GM19324 (cell line): Measurements from ENCODE around the gene PDE3A.
"Not testable (repeated sequence)": the region's sequence is repeated elsewhere in the genome, so short reads cannot be mapped to it uniquely, and the experiment has no call there.

Experiments used
- ATAC-seq: cut with Tn5 transposase; IDR thresholded peaks from one replicate; pipeline ENCODE4 v1.9.1; 2021; ENCODE audit warnings: mild to moderate bottlenecking, moderate library complexity; ENCODE audit not compliant: unreplicated experiment, low FRiP score

Gene PDE3A

DNA sequence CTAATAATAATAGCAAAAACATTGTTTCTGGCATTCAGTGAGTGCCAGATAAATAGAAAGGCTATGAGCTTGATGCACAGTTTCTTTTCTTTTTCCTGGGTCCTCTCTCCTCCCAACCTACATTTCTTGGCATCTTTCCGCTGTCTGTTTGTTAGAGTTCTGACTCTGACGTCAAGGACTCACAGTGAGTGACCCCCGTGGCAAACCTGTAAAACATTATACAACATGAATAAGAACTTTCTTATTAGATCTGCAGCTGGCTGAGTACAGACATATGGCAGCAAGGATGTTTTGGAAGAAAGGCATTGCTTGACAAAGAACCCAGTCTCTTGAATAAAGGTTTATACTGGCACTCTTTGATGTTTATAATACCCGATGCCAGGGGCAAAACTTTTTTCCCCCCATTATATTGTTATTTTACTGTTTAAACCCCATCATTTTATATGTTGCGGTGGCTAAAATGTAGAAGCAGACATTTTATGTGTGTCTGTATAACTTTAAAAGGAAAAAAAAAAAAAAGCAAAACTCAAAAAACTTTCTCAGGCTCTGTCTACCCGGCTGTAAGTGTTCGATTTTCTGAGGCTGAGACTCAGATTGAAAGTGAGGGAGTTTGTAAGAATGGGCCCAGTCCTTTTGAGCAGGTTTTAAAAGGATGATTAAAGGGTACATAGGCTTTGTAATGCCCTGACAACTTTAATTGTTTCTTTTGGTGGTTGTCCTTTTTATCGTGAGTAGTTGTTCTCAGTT lies 159.3 kb downstream of the PDE3A start:
- ATAC-seq = no peak

DNA sequence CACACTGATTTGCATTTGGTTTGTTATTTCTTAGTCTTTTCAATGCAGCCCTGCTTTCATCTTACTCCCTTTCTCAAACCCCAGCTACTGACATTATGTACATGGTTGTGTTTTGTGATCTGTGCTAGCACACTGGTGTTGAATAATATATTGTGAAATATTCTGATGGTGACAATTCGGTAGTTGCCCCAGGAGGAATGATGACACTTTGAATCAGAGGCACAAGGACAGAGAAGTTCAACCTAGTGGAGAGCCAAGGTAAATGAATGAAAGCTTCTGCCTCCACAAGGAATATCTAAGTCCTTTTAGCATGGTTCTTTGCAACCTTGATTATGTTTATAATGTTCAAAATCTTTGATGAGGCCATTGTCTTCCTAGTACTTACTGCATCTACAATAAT lies 159.9 kb downstream of the PDE3A start:
- ATAC-seq = no peak

DNA sequence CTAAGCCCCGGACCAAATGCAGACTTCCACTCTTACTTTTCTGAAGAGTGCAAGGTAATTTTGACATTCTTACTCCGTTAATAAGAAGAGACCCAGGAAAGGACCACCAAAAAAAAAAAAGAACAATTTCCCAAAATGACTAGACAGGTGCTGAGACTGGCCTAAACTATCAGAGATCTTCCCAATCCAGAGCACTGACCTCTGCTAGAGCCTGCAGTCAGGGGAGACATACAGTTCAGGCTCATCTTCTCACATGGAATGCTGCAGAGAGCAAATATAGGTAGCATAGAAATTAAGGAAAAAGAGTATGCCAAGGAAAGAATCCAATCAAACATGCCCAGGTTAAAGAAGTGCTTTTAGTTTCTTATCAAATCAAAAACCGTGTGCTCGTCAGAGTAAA lies 177.9 kb downstream of the PDE3A start:
- ATAC-seq = no peak

DNA sequence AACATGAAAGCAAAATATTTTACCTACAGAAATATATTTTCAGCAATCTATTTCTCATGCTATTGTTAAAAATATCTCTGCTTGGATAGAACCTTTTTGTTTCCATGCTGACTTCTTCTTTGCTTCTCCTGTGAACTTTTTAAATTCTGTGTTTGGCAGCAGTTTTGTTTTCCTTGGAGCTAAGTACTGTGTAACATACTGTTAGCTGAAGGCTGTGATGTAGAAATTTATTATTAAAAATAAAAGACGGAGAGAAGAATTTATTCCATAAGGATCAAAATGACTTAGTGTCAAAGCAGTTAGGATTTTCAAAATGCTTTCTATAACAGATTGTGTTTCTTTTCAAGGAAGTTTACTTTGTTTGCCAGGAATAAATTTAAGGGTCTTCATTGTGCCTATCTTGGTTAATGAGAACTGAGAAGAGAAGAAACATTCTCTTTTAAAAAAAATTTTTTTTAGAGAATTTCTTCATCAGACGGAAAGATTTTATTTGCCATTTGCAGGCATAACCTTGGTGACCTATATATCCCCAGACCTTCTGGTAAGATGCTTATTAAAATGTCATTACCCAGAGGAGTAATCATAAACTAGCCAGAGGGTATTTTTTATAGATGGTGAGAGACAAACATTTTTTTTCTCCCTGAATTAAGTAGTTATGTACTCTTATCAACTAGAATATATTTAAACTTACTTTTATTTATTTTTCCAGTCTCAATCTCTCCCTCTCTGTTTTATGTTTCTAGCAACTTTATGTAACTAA lies 179.7 kb downstream of the PDE3A start:
- no peak for ATAC-seq

DNA sequence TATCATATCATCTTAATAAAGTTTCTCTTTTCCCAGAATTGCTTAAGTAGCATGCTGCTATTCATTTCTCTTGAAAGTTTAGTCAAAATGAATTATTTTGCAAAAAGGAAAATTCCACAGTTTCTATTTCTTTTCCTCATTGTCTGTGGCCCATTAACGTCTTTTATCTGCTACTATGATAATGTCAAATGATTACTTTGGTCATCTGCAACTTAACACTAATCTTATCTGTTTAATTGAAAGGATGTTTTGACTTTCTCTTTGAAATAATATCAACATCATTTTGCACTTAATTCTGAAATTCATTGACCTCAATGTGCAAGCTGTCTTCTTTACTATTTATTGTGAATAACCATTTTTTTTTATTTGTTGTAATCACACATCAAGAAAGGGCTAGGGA lies 180.3 kb downstream of the PDE3A start:
- ATAC-seq = no peak

DNA sequence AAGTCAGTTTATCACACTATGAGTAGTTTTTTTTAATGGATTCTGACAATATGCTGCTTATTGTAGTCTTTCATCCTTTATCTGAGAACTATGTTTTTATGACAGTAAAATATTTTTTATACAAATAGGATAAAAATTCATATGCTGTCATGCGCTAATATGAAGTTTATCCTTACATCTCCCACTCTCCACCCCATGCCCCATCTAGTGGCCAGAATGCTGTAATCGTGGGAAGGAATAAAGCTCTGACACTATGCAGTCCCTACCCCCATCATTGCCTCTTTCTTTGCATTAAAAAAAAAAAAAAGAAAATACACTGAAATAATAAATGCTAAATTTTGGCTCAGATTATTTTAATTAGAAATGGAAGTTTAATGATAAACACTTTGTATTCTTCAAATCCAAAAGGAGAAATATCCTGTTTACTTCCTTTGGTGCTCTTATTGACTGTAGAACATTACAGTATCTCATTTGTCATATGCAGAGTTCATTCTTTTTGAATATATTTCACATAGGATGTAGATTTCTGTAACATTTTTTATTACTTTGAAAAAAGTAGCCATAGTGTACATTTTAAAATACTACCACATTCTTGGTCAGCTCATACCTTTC lies 180.9 kb downstream of the PDE3A start:
- ATAC-seq = no peak

DNA sequence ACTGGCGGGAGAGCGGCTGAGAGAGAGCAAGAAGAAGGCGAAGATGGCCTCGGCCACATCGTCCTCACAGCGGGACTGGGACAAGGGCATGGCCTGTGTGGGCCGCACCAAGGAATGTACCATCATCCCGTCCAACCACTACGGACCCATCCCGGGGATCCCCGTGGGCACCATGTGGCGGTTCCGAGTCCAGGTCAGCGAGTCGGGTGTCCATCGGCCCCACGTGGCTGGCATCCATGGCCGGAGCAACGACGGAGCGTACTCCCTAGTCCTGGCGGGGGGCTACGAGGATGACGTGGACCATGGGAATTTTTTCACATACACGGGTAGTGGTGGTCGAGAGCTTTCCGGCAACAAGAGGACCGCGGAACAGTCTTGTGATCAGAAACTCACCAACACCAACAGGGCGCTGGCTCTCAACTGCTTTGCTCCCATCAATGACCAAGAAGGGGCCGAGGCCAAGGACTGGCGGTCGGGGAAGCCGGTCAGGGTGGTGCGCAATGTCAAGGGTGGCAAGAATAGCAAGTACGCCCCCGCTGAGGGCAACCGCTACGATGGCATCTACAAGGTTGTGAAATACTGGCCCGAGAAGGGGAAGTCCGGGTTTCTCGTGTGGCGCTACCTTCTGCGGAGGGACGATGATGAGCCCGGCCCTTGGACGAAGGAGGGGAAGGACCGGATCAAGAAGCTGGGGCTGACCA lies 183.6 kb downstream of the PDE3A start:
- ATAC-seq = not testable (repeated sequence)

DNA sequence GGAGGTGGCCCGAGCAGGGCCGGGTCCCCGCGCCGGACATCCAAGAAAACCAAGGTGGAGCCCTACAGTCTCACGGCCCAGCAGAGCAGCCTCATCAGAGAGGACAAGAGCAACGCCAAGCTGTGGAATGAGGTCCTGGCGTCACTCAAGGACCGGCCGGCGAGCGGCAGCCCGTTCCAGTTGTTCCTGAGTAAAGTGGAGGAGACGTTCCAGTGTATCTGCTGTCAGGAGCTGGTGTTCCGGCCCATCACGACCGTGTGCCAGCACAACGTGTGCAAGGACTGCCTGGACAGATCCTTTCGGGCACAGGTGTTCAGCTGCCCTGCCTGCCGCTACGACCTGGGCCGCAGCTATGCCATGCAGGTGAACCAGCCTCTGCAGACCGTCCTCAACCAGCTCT lies 184.2 kb downstream of the PDE3A start:
- ATAC-seq = not testable (repeated sequence)

DNA sequence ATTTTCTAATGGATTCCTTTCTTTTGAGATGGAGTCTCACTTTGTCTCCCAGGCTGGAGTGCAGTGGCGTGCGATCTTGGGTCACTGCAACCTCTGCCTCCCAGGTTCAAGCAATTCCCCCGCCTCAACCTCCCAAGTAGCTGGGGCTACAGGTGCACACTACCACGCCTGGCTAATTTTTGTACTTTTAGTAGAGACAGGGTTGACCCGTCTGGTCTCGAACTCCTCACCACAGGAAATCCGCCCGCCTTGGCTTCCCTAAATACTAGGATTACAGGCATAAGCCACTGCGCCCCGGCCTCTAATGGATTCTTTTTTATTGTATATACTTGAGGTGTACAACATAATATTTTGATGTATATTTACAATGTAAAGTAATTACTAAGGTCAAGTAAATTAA lies 186.7 kb downstream of the PDE3A start:
- ATAC-seq = no peak

DNA sequence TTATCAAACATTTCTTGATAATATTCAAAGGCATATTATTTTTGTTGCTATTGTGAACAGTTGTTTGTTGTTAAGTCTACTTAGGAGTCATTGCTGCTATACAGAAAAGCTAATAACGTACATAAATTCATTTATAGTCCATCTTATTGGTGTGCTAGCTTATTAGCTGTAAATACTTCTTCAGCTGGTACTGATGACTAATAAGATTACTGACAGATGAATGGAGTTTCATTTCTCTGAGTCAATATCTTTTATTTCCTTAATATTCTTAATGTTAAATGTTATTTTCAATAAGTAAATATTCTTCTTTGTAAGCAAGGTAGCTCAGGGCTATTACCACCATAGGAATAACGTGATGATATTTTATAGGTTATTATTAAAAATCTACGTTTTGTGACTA lies 187.4 kb downstream of the PDE3A start:
- no peak for ATAC-seq

DNA sequence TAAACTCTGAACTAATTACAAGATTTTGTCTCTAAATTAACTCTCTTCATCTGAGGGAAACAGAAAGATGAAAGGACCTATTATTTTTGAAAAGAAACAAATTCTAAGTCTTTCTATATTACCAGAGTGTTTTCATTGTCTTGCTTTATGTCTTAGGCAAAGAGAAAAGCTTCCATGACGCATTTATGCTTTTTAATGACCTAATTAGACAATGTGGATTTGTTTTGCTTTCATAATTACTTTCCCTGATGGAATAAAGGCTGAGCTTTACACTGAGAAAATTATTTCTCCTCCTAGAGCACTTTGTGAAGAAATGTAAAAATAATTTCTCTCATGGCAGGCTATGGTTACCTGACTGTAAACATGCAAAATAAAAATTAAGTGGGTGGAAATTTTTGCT lies 188.8 kb downstream of the PDE3A start:
- ATAC-seq = no peak

DNA sequence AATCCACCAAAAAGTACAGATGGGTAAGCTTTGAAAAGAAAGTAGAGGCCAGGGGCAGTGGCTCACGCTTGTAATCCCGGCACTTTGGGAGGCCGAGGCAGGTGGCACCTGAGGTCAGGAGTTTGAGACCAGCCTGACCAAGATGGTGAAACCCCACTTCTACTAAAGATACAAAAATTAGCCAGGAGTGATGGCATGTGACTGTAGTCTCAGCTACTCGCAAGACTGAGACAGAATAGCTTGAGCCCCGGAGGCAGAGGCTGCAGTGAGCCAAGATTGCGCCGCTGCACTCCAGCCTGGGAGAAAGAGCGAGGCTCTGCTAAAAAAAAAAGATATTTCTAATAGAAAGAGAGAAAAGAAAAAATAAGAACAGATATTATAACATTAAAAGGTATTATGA lies 192.6 kb downstream of the PDE3A start:
- no peak for ATAC-seq

DNA sequence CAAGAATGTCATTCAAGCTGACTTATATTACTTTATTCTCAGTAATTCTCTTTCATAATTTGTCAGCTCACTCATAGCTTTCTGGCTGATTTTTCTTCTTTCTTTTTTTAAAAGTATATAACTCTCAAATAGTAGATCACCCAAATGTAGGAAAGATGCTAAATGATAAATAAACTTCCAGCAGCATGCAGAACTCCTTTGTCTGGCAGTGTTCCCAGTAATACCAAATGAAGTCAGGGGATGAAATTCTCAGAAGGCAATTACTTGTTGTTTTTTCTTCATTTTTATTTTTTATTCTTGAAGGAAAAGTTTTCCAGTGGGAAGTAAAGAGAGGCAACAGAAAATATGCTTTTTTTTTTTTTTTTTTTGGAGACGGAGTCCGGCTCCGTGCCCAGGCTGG lies 193.5 kb downstream of the PDE3A start:
- ATAC-seq = no peak

DNA sequence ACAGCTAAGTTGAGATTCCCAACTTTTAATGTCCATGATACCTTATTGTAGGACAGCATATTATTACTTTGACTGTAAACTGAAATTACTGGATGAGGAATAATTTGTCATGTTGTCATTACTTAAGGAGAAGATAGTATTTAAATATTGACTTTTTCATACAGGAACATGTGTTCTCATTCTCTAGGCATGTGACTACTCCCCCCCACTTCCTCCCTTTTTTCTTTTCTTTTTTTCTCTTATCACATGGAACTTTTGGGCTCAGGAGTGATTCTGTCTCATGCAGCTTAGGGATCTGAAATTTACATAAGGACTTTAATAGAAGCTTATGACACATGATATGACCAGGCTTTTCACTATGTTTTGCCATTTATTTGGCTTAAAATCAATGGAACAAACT lies 199.1 kb downstream of the PDE3A start:
- no peak for ATAC-seq

DNA sequence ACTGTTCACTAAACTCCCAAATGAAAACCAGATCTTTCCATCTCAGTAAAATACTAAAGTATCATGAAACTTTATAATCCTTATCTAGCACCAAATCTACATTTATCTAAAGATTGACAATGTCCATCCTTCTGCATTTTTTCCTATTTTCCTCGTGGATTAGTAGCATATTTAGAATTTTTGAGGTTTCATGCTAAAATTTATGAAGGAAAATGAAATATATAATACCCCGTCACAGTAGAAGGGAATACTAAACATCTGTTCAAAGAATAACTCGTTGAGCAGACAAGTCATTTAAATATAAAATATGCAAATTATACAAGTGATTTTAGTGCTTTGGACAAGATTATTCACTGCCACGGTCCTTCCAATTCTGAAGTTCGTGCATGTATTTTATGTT lies 204.1 kb downstream of the PDE3A start:
- ATAC-seq = no peak

DNA sequence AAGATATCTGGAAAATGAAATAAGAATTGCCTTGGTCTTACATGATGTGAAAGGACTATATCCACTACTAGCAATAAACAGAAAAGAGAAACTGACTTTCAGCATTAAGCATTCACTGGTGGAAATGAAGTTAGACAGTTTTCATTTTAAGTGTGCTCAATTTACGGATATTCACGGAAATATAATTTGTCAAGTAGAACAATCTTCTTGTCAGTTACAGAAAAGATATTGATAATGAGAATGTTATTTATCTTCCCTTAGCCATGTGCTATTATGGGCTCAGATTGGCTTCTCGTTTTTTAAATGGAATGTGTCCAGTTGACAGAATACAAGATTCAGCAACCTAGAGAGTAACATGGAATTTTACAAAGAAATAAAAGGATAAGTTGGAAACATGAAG lies 208.2 kb downstream of the PDE3A start:
- no peak for ATAC-seq

DNA sequence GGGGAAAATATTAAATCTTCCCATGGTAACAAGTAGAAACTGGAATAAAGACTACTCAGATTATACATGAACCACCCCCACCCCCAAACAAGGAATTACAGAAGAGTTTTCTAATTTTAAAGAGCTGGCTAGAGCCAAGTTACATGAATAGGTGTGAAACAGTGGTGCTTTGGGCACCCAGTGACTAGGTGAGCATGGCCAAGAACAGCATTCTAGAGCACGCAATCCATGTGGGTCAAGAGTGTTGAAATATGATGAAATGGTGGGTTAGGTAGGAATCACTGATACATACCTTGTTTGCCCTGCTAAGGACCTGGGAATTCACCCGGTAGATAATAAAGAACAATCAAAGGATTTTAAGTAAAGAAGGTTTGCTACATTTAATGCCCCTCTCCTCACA lies 208.7 kb downstream of the PDE3A start:
- no peak for ATAC-seq

DNA sequence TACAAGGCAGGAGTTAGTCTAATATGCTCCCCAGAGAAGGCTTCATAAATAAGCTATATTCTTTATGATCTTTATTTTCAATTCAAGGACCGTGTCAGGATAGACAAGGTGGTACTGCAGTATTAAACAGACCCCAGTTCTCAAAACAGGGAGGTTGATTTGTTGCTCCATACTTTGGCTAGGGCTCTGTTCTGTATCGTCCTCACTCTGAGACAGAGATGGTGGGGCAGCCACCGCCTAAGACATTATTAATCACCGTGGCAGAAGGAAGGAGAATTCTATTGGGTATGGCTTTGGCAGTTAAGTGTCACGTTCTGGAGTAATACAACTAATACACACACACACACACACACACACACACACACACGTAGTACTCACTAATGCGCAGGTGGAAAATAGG lies 209.8 kb downstream of the PDE3A start:
- ATAC-seq = no peak

DNA sequence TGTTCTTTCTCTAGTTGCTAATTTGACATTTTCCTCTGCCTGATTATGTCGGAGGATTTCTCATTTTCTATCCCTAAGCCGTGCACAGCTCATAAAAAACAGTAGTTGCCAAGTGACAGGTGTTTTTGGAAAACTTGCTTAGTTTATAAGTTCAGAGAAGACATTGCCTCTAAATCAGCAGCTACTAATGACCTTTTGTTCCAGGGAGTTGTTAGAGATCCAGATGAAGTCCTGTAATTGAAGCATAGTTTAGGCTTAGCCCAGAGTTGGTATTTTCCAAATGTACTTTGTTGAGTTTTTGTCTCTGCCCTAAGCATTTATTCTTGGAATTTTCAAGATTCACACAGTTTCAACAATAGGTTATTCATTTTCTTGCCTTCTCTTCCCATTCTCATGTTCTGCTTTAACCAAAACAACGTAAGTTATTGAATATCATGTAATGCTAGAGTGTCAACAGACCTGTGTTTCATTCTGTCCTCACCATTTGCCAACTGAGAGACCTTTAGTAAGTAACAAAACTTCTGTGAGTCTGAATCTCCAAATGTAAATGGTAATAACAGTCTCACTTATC lies 216.8 kb downstream of the PDE3A start:
- ATAC-seq = no peak

DNA sequence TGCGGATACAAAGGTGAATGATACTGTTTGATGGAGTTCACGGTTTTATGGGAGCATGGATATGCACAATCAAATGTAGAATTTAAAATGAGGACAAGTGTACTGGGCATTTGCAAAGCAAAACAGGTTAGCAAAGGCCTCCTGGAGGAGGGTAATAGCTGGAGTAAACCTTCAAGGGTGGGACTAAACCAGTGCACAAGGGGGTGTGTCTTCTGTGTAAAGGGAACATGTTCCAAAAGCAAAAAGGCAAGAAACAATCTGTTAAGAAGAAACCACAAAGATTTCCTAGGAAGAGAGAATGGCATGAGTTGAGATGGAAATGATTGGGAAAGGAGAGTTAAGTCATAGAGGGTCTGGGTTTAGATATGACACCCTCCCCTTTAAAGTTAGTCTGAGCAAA lies 217.6 kb downstream of the PDE3A start:
- no peak for ATAC-seq

DNA sequence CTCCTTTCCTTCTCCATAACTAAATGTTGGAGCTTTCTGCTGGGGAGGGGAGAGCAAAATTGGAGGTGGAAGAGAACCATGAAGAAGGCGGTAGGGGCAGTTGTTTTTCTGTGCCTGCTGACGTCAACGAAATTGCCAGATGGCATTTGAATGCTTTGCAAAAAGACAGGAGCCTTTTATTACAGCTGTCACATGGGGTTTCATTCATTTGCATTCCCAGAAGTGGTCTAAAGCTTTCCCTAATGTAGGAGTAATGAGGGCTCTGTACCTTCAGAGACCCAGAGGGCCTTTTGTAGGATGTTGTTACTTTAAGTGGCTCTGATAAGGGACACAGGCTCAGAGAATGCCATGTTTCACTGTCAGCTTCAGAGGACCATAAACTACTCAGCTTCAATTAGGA lies 219.7 kb downstream of the PDE3A start:
- ATAC-seq = no peak
